Fibroblast of skin of right biceps (primary cell): ENCODE results near the gene PRR33.

Source experiments
- DNase-seq: peaks from one replicate; pipeline ENCODE4 v3.0.0-alpha.2; 2013

Gene PRR33

DNA sequence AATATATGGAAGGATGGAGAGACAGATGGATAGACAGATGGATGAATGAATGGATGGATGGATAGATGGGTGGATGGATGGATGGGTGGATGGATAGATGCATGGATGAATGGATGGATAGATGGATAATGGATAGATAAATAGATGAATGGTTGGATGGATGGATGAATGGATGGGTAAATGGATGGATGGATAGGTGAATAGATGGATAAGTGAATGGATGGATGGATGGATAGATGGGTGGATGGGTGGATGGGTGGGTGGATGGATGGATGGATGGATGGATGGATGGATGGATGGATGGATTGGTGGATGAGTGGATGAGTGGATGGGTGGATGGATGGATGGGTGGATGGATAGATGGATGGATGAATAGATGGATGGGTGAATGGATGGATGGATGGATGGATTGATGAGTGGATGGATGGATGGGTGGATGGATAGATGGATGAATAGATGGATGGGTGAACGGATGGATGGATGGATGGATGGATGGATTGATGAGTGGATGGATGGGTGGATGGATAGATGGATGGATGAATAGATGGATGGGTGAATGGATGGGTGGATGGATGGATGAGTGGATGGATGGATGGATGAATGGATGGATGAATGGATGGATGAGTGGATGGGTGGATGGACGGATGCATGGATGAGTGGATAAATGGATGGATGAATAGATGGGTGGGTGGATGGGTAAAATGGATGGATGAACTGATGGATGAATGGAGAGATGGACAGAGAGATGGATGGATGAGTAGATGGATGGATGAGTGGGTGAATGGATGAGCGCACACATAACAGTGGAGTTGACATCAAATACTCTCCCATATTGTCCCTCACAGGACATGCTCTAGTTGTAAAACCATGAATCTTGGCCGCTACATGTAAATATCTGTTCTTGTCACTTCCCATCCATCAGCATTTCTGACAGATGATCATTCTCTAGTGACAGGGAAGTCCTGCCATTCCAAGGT lies 30.0 kb downstream of the PRR33 start:
- no peak for DNase-seq

DNA sequence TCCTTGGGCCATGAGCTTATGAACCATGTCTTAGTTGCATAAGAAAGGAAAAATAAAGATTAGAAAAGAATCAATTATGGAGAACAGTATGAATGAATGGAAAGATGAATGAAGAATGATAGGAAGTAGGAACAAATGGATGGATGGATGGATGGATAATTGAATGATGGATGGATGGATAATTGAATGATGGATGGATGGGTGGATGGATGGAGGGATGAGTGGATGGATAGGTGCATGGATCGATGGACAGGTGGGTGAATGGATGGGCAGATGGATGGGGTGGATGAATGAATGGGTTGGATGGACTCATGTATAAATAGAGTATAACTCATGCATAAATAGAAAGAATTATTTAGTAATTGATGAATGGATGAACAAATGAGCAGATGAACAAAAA lies 31.6 kb downstream of the PRR33 start:
- DNase-seq: no peak

DNA sequence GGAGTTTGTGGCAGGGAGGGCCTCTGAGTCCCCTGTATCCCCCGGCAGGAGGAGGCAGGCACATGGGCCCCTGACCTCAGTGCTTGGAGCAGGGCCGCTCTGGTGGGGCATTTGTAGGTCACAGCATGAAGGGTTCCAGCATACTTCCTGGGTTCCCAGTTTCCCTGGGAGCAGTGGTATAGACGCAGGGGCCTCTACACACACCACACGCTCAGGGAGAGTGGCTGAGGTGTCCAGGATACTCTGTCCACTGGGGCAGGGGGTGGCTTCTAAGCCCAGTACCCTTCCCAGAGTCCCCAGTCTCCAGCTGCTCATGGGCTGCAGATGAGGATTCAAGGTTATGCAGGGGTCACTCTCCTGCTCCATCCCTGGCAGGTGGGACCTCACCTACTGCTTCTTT lies 32.7 kb downstream of the PRR33 start:
- no peak for DNase-seq

DNA sequence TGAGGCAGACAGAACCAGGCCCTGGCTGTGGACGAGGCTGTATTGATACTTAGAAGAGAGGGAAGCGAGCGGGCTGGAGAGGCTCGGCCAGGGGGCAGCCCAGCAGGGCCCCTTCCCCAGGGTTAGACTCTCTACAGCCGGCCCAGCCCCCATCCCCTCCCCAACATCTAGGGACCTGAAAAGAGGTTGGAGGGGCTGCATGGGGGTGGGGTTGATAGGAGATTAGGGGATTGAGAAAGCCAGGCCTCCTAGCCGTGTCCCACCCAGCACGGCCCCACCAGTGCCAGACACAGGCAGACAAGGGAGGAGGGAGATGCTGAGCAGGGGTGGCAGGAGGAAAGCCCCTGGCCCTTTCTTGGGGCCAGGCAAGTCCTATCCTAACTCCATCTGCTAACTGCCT lies 33.1 kb downstream of the PRR33 start:
- no peak for DNase-seq

DNA sequence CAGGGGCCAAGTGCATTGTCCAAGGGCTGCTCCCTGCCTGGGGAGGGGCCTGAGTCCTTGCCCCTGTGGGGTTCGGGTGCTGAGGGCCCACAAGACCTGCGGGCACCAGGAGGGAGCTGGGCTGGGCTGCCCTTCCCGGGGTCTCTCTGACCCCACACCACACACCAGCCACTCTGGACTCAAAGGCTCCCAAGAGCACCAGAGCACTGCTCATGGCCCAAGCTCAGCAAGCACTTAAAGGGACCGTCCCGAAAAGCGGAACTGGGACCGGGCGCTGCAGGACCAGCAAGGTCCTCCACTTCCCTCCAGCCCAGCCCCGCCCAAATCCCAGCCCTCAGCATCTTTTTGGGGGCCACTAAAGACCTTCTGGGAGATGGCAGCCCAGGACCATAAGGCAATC lies 33.5 kb downstream of the PRR33 start:
- no peak for DNase-seq

DNA sequence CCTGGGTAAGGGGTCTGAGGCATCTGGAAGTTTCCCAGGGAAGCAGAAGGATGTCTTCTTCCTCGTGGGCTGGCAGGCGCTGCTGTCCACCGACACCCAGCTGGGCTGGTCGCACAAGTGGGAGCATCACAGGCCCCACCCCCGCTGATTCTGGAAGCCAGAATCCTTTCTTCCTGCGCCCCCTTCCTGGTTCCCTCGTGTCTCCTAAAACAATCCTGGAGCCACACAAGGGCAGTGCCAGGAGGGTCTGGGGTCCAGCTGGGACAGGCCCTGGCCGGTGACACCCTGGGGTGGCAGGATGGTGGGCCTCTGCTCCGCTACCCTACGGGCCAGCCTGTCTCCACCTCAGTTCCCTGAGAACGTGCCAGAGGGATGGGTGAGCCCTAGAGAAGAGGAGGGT lies 34.6 kb downstream of the PRR33 start:
- no peak for DNase-seq

DNA sequence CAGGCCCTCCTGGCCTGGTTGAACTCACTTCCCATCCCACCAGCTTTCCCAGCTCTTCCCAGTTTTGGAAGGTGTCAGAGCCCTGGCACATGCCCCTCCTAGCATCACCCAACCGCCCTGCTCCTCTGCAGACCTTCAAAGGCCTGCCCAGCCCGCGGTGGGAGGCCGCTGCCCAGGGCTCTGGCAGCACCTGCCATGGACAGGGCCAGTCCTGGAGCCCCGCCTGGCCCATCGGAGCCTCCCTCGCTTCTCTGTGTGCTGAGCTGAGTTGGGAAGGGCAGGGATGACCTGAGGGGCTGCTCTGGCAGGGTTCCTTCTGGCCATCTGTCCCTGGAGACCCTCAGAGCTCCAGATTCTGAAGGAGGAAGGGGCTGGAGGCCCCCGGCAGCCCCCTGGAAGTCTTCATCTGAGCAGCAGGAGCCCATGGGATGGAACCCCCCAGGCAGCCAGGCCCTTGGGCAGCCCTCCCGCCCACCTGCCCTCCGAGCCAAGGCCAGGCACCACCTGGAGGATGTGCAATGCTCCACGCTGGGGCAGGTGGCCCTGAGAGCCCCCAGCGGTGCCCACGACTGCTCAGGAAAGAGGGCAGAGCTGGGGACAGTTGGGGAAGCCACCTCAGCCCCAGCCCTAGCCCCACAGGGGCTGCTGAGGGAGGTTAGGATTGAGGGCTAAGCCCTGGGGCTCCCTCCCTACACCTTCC lies 35.2 kb downstream of the PRR33 start:
- no peak for DNase-seq

DNA sequence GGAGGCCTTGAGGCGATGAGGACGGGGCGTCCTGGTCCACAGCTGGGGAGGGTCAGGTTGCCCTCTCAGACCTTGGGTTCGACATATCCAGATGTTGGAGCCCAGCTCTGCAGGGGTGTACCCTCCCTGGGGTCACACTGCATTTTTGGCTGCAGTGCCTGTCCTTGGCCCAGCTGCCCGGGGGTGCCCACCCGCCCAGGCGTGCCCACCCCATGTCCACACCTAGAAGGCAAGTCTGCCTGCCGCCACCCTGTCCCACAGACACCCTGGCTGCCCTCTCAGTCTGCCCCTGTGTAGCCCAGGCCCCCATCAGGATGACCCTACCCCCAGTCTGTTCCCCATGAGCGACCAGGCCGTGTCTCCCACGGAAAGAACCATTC lies 35.8 kb downstream of the PRR33 start:
- DNase-seq: no peak

DNA sequence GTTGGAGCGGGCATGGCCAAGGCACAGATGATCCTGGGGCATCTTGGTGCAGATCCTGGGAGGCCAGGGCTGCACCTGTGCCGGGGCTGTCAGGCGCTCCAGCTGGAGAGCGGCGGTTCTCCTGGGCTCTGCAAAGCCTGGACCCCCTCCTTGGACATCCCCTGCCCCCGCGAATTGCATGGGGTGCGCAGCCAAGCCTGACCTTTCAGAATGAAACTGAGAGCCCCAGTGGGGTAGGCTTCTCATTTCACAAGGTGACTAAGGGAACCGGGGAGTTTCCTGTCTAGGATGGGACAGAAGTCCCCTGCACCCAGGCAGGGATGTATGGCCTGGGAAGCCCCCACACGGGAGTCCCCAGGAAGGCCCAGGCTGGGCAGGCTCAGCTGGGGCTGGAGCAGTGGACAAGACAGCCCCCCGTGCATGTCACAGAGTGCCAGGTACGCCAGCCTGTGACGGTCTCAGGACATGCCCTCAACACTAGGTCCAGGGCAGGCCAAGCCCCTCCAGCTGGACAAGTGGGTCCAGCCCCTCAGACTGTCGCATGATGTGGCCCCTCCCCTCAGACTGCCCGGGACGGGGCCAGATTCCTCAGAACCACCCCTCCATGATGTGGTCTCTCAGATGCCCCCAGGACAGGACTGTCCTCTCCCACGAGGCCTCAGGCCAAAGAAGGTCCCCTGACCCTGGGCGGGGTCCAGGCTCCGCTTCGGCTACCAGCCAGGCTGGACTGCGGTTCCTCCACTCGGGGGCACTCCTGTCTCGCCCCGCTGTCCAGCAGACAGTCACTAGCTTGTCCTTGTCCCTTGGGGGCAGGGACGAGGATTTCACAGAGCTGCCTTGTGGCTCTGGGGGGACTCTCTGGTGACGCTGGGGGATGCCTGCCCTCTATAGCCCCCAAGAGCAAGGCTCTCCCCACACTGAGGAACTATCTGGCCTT lies 36.5 kb downstream of the PRR33 start:
- no peak for DNase-seq

DNA sequence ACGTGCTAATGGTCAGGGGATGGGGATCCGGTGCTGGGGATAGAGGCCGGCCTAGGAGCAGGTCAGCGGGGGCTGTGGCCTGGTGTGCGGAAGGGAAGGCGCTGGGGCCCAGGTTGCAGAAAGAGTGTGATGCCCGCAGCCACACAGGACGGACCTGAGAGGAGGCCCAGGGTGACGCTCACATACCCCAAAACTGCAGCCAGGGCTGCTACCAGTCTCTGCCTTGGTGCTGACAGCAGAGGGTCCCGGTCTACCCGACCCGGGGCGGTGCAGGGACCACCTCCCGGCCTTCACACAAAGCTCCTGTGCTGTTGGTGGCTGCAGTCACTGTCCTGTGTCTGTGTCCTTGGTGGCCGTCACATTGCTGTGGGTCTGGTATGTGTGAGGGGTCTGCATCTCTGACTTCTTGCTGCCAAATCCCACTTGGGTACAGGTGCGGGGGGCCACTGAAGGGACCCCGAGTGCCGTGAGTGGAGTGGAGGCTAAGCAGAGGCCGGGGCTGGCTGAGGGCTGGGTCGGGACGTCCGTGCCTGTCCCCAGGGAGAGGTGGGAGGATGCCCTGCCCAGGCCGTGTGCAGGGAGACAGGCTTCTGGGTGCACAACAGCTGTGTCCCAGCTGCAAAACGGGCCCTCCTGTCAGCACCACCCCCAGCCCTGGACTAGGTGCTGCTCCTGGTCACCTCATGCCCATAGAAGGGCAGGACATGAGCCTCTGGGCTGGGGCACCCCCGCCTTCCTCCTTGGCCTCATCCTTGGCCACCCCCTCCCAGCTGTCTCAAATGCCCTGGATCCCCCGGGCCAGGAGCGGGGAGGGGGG lies 37.4 kb downstream of the PRR33 start:
- no peak for DNase-seq

DNA sequence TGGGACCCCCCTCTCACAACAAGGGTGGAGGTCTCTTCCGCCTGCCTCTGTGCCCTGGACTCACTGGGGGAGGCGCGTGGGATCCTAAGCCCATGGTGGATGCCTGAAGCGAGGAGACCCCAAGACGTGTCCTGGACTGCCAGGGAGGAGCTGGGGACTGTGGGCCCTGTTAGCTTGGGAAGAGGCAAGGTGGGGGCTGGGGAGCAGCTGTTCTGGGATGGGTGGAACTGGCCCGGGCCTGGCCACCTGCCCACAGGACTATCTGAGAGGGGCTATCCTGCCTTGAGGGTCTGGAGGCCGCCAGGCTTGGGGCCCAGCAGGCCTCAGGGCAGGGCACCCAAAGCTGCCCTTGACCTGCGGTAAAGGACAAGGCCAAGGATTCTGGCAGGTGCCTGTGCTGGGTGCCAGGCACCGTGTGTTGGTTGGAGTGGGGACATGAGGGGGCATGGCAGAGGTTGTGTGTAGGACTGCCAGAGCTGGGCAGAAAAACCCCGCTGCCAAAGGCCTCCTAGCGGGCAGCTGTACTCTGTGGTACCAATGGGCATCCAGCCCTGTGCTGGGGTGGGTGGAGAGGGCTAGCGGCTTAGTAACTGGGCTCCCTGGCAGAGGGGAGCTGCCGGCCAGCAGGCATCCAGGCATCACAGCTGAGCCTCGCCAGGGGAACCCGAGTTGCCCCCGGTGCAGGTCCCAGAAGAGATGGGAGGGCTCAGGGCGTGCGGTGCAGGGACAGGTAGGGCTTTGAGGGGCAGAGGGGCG lies 38.1 kb downstream of the PRR33 start:
- DNase-seq: no peak

DNA sequence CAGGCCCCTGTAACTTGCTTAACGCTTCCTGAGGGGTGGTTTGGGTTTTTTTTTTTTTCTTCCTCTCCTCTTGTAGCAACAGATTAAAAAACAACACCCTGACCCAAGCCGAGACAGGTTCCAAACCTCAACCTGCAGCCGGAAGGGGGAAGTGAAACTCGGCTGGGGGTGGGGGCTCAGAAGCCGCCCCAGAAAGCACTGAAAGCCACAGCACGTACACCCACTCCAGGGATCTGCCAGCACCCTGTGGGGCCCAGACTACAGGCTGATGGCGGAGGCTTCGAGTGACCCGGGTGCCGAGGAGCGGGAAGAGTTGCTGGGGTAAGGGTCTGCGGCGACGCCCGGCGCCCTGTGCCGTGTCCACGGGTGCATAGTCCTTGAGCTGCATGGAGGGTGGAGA lies 38.8 kb downstream of the PRR33 start, which contains the start of gene LSP1:
TSS of gene LSP1 (plus strand) at position 208 of the 400 bp plus-strand sequence. CDS start at position 269, 61 bp downstream.
- no peak for DNase-seq

DNA sequence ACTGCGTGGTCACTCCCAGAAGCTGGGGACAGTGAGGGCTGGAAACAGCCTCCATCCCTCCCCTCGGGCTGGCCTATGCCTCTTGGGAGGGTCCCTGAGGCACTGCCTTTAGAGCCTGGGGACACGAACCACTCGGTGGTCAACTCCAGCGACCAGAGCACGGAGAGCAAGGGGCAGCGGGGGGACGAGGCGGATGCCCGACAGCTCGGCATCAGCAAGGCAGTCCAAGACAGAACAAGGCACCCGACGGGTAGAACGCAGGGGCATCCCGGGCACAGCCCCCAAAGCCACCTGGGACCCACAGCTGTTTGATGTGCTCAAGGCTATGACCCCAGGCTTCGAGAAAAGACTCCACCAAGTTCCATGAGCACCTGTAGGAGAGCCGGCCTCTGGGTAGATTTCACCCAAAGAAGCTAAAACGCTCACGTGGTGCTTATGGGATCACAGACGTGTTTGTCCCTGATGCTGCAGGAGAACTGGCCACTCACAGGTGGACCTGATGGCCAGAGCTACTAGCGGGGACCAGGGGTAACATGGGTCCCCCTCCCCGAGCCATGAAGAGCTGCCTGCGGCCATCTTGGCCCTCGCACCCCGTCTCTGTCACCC lies 39.3 kb downstream of the PRR33 start:
- DNase-seq: no peak

DNA sequence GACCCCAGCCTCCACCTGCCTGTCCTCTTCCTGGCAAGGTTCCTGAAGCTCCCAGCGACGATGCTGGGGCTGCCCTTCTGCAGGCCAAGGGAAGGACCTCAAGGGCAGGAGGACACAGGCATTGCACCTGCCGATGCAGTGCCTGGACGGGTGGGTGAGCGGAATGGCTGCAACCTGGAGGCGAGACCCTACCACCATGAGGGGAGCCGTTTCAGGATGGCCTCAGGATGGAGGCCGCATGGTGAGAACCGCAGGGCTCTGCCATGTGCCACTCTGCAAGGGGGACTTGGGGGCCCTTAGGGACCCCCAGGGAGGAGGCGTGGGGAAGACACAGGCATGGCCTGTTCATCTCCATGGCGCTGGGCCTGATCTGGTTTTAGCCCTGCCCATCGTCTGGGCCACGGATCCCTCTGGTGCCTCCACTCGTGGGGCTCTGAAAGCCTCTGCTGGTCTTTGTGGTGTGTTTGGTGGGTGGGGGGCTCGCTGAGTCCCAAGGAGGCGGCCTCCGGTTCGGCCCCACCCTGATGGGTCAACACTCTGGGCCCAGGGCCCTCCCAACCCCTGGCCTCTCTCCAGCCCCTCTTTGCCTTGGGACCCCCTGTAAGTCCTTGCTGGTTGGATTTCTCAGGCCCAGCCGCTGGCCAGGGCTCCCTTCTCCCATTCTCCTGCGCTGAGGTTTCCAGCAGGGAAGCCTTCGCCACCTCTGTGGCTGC lies 40.1 kb downstream of the PRR33 start:
- DNase-seq: no peak

DNA sequence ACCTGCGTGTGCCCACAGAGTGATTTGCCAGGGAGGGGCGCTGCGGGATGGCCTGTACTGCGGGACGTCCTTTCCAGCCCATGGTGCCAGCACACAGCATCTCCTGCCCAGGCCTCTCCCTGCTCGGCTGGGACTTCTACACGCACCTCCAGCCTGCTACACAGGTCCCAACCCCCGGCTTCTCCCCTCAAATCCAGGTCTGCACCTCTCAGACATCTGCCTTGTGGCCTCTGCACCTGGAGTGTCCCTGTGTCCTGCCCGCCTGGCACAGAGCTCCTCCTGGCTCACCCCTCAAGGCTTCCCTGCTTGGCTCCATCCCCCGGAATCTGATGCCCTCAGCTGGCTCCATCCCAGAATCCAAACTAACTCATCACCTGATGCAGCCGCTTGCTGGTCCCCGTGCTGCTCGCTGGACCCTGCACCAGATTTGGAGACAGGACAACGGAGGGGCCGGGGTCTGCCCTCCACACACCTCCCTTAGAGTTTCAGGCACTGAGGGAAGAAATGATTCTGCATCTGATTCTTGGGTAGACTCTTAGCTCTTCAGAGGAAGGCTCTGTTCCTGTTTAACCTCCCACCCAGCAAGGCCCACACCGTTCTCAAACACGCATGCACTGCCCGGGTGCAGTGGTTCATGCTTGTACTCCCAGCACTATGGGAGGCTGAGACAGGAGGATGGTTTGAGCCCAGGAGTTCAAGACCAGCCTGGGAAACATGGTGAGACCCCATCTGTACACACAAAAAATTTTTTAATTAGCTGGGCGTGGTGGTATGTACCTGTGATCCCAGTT lies 42.9 kb downstream of the PRR33 start:
- no peak for DNase-seq

DNA sequence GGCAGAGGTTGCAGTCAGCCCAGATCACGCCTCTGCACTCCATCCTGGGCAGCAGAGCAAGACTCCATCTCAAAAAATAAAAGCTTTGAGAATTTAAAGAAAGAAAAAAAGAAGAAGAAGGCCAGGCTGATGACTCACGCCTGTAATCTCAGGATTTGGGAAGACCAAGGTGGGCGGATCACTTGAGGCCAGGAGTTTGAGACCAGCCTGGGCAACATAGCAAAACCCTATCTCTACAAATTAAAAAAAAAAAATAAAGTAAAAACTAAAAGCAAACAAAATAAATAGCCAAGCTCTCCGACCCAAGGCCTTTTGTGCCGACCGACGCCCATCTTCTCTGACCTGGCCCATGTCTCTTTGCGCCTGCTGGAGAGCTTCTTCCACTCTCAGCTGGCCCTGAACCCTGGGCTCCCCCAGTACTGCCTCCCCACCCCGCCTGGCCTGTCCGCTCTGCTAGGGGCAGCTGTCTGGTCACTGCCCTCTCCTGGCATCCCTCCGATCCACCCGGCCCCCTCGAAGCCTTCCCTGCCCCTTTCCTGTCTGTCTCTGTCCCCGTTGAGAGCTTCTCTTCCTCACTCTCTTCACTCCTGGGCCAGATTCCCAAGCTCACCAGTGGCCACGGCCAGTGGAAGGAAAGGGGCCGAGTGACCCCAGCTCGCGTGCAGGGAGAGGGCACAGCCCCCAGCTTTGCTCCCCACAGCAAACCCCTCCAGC lies 43.6 kb downstream of the PRR33 start:
- no peak for DNase-seq

DNA sequence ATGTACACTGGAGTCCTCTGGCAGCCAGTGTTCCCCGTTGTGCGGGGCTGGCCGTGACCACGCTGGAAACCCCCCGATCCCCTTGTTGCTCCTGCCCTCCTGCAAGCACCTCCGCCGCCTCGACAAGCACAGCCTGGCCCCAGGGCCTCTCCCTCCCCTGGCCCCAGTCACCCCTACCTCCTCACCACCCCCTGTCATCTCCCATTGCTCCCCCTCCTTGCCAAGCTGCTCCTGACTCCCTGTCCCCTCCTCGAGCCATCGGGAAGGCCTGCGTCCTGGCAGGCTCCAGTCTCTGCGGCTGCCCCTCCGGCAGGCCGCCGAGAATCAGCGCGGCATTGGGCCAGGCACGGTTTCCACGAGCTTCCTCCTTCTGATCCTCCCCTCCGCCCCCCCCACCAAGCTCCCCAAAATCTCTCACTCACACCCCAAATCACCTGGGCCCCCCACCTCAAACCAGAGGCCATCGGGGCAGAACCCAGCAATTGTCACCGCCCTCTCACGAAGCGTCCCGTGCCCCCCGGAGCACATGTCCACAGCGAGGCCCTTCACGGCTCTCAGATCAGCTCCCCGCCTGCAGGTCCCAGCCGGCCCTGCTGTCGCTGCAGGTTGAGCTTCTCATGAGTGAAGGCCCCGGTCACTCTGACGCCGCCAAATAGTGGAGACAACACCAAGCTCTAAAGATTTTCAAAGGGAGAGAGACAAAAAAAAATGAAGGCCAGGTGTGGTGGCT lies 44.5 kb downstream of the PRR33 start:
- no peak for DNase-seq

DNA sequence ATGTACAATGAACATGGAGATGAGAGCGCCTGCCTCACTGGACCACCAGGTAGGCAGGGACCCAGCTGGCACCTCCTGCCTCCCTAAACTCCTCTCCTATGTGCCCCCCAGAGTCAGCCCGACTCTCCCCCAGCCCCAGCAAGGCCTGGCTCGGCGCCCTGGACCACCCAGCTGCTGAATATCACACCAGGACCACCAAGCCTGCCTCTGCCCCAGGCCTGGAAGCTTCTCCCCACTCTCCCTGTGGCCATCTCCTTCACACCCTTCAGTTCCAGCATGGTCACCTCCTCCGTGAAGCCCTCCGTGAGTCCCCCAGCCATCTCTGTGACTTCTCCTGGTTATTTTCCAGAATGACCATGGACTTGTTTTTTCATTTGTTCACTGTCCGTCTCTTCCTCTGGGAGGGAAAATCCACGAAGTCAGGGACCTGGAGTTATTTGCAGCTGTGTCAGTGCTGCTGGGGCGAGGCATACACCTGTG lies 45.2 kb downstream of the PRR33 start:
- DNase-seq: no peak
